ENCODE results near the gene P2RX2. TPM values are rescaled to one million over a fixed set of nuclear protein-coding genes. Genes with fewer than 3 reads are reported as not detected.

The P2RX2 gene
- total RNA-seq, 1 donor from 2014 or later = not detected

GRCh38 chr12:132620899-132621656 lies 2.5 kb downstream of the P2RX2 start:
- Histone ChIP-seq H3K36me3 (ENCODE audit: control insufficient read depth, insufficient read depth, low read length) (no peaks in the 10 kb centered on the region), H3K27me3 (ENCODE audit: control insufficient read depth, insufficient read depth, low read length) (peaks cover 45% of the 10 kb centered on the region), H3K4me3 (ENCODE audit: low read depth, low read length) (no peak overlapping the region)
- no peak for DNase-seq (ENCODE audit: low read depth)
- TF ChIP-seq CTCF (IDR thresholded peaks at IDR 0.05; ENCODE audit: insufficient read depth, low read length, poor library complexity, severe bottlenecking) = no peak

- Histone ChIP-seq H3K27me3 (ENCODE audit: control insufficient read depth, insufficient read depth, low read length) (peaks cover 38% of the 10 kb centered on the region), H3K36me3 (ENCODE audit: control insufficient read depth, insufficient read depth, low read length) (no peaks in the 10 kb centered on the region), H3K4me3 (ENCODE audit: low read depth, low read length) (no peak overlapping the region)
- no peak for DNase-seq (ENCODE audit: low read depth)
- no peak for TF ChIP-seq CTCF (IDR thresholded peaks at IDR 0.05; ENCODE audit: insufficient read depth, low read length, poor library complexity, severe bottlenecking)
These were observed 3.3 kb downstream of the P2RX2 start for GRCh38 chr12:132621657-132622435.

- peaks cover 31% of the 10 kb centered on the region for H3K27me3 ChIP-seq (ENCODE audit: control insufficient read depth, insufficient read depth, low read length)
- TF ChIP-seq CTCF (IDR thresholded peaks at IDR 0.05; ENCODE audit: insufficient read depth, low read length, poor library complexity, severe bottlenecking) = no peak
- no peaks in the 10 kb centered on the region for H3K36me3 ChIP-seq (ENCODE audit: control insufficient read depth, insufficient read depth, low read length)
- no peak for DNase-seq (ENCODE audit: low read depth)
- H3K4me3 ChIP-seq (ENCODE audit: low read depth, low read length) = no peak overlapping the region
These were observed 4.0 kb downstream of the P2RX2 start for GRCh38 chr12:132622437-132623071.

- no peak overlapping the region for H3K4me3 ChIP-seq (ENCODE audit: low read depth, low read length)
- H3K36me3 ChIP-seq (ENCODE audit: control insufficient read depth, insufficient read depth, low read length) = no peaks in the 10 kb centered on the region
- peaks cover 24% of the 10 kb centered on the region for H3K27me3 ChIP-seq (ENCODE audit: control insufficient read depth, insufficient read depth, low read length)
- no peak for TF ChIP-seq CTCF (IDR thresholded peaks at IDR 0.05; ENCODE audit: insufficient read depth, low read length, poor library complexity, severe bottlenecking)
- no peak for DNase-seq (ENCODE audit: low read depth)
These were observed 4.7 kb downstream of the P2RX2 start for GRCh38 chr12:132623072-132623869.

GRCh38 chr12:132624186-132624855 lies 5.7 kb downstream of the P2RX2 start:
- peaks cover 19% of the 10 kb centered on the region for H3K27me3 ChIP-seq (ENCODE audit: control insufficient read depth, insufficient read depth, low read length)
- no peaks in the 10 kb centered on the region for H3K36me3 ChIP-seq (ENCODE audit: control insufficient read depth, insufficient read depth, low read length)
- no peak for TF ChIP-seq CTCF (IDR thresholded peaks at IDR 0.05; ENCODE audit: insufficient read depth, low read length, poor library complexity, severe bottlenecking)
- DNase-seq (ENCODE audit: low read depth) = no peak
- H3K4me3 ChIP-seq (ENCODE audit: low read depth, low read length) = no peak overlapping the region

Measured in kidney epithelial cell (primary cell).